Omental fat pad (tissue), 4 donors: ENCODE results near the gene SLC6A16. TPM values are rescaled to one million over a fixed set of nuclear protein-coding genes. Genes with fewer than 3 reads are reported as not detected.
"Not testable (repeated sequence)": the region's sequence is repeated elsewhere in the genome, so short reads cannot be mapped to it uniquely, and the experiment has no call there.

ENCODE experiments used
- ATAC-seq: fragments of 150-250 bp; one replicate; pipeline ENCODE4 v1.9.1; 2016; ENCODE audit warnings: mild to moderate bottlenecking, moderate library complexity; ENCODE audit not compliant: low FRiP score
- DNase-seq: peaks from one replicate; pipeline ENCODE4 v3.0.0-alpha.2; 2019; ENCODE audit warnings: low spot score
- CTCF ChIP-seq, 3 donors: fragments of 450-650 bp; IDR thresholded peaks; one replicate each; pipeline ENCODE4 v1.5.1; 2016 to 2017; ENCODE audit warnings: antibody characterized with exemption in 3 of 3, mild to moderate bottlenecking in 3 of 3, moderate library complexity in 2 of 3
- total RNA-seq, 4 donors: library from RNA; depleted of rRNA; stranded (reverse); fragments of >200 nt; gene quantifications; one replicate each; pipeline ENCODE4 v1.1.0, GENCODE V29; 2016

The SLC6A16 gene
- total RNA-seq, 4 donors from 2014 or later: 1.0 to 5.7 (median 1.4) TPM

DNA sequence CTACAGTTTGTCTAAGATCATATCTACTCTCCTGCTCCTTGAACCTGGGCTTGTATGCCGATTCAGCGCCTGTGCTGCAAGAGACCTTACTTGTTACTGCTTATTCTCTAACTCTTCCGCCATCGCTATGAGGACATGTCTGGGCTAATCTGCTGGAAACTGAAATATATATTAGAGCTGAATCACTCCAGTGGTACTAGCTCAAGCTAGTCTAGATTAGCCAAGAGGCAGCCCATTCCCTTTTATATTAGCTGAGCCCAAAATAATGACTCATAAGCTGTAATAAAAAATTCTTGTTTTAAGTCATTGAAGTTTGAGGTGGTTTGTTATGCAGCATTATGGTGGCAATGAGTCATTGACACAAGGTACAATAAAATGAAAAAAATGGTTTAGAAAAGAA is 52.8 kb downstream of the SLC6A16 start:
- ATAC-seq: no peak
- no peak for TF ChIP-seq CTCF (IDR thresholded peaks at IDR 0.05)
- no peak for DNase-seq

- TF ChIP-seq CTCF (IDR thresholded peaks at IDR 0.05): no peak
Observed at GRCh38 chr19:49271080-49271753, 53.8 kb downstream of the SLC6A16 start.

DNA sequence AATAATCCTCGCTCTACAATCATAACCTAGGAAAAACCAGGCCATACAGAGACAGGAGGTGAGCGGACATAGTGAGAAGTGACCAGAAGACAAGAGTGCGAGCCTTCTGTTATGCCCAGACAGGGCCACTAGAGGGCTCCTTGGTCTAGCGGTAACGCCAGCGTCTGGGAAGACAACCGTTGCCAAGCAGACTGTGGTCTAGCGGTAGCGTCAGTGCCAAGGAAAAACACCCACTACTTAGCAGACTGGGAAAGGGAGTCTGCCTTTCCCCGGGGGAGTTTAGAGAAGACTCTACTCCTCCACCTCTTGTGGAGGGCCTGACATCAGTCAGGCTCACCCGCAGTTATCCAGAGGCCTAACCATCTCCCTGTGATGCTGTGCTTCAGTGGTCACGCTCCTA is 58.6 kb downstream of the SLC6A16 start:
- not testable (repeated sequence) for ATAC-seq, DNase-seq

More at GRCh38 chr19:49271080-49271753, 53.8 kb downstream of the SLC6A16 start:
- DNase-seq (no peak), ATAC-seq (no peak)

DNA sequence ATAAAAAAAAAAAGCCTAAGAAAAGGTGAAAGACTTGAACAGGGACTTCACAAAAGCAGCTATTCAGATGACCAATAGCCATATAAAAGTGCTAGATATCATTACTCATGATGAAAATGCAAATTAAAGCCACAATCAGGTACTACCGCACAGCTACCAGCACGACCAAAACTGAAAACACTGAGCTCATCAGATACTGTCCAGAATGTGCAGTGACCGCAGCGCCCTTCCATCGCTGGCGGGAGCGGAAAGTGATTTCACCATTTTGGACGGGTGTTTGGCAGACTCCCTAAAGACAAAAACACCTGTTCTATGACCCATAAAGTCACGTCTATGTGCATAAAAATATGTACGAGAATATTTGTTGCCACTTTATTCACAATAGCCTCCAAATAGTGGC is 60.7 kb downstream of the SLC6A16 start:
- TF ChIP-seq CTCF (IDR thresholded peaks at IDR 0.05): no peak
- DNase-seq (no peak), ATAC-seq (no peak)

- DNase-seq (no peak), ATAC-seq (no peak)
- TF ChIP-seq CTCF (IDR thresholded peaks at IDR 0.05): no peak
Observed at GRCh38 chr19:49261602-49262001, 63.4 kb downstream of the SLC6A16 start.

GRCh38 chr19:49256691-49257090 is 68.3 kb downstream of the SLC6A16 start:
- DNase-seq (no peak), ATAC-seq (no peak)
- TF ChIP-seq CTCF (IDR thresholded peaks at IDR 0.05): no peak

DNA sequence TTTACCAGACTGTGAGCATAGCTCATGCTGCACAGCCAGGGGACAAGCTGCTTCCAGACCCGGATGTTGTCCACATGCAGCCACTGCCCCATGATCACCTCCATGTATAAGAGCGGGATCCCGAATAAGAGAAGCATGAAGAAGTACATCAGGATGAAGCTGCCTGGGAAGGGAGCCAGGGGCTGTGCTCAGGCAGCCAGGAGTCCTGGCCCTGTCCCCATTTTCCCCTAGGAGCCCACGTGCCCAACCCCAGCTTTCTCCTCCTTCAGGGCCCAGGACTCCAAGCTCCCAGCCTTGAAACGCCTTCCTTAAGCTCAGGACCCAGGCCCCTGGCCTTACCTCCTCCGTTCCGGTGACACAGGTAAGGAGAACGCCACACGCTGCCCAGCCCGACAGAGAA is 69.3 kb downstream of the SLC6A16 start:
- ATAC-seq (no peak), DNase-seq (no peak)
- TF ChIP-seq CTCF (IDR thresholded peaks at IDR 0.05): no peak
